Measurements from ENCODE around the gene TBX15.

DNA sequence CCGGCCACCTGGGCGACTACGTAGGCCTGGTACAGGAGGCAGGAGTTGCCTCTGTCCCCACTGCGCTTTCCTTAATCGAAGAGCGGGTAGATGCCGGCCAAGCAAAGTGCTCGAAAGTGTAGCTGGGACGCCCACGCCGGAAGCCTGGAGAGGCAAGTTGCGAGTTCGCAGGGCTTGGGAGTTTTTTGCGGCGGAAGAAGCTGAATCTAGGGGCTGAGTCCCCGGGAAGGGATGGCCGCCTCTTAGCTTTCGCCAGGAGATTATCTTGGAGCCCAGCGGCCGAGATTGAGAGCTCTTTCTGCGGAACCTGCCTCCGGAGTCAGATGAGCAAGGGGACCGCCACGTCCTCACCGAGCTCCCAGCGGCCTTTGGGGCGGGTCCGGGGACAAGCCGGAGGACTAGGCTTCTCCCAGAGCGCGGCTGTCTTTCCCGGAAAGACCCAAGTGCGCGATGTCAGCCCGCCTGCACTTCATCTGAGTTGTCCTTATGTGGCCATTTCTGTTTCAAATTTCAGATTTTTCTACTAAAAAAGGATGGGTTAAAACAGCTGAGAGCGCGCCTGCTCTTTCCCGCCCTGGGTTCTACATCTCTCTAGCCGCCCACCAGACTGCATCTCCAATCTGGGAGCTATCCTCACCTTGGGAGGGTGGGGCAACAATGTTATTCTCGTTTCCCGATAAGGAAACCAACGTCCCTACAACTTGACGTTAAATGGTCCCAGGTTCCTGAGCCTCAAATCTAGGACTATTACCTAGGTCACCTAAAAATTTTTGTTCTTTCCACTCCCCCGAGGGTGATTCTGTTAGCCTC lies 12.4 kb upstream of the TBX15 start:
- no peak for TF ChIP-seq POLR2A (IDR thresholded peaks at IDR 0.05)
- TF ChIP-seq, protein P1, sequence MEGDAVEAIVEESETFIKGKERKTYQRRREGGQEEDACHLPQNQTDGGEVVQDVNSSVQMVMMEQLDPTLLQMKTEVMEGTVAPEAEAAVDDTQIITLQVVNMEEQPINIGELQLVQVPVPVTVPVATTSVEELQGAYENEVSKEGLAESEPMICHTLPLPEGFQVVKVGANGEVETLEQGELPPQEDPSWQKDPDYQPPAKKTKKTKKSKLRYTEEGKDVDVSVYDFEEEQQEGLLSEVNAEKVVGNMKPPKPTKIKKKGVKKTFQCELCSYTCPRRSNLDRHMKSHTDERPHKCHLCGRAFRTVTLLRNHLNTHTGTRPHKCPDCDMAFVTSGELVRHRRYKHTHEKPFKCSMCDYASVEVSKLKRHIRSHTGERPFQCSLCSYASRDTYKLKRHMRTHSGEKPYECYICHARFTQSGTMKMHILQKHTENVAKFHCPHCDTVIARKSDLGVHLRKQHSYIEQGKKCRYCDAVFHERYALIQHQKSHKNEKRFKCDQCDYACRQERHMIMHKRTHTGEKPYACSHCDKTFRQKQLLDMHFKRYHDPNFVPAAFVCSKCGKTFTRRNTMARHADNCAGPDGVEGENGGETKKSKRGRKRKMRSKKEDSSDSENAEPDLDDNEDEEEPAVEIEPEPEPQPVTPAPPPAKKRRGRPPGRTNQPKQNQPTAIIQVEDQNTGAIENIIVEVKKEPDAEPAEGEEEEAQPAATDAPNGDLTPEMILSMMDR (IDR thresholded peaks at IDR 0.05), result no peak
